Fibroblast of the aortic adventitia (primary cell): ENCODE measurements around the gene AMN. TPM values are rescaled to one million over a fixed set of nuclear protein-coding genes. Genes with fewer than 3 reads are reported as not detected.

ENCODE experiments used
- DNase-seq: peaks from one replicate; pipeline ENCODE4 v3.0.0-alpha.2; 2010; ENCODE audit warnings: low read depth
- H3K4me3 ChIP-seq: 2 replicates; pipeline ENCODE4 v1.5.1; 2011; ENCODE audit warnings: low read depth, mild to moderate bottlenecking, control low read depth, low read length, moderate library complexity
- CTCF ChIP-seq: IDR thresholded peaks from 2 replicates; pipeline ENCODE4 v1.5.1; 2011; ENCODE audit warnings: mild to moderate bottlenecking, low read length, control low read depth, inconsistent platforms; ENCODE audit not compliant: insufficient read depth
- total RNA-seq: library from RNA; depleted of rRNA; stranded (reverse); fragments of >200 nt; gene quantifications from 2 replicates; pipeline ENCODE4 v1.2.3, GENCODE V29; 2012; ENCODE audit warnings: low replicate concordance

Gene AMN
- total RNA-seq, 1 donor: not detected

GRCh38 chr14:102939820-102940561 lies 17.5 kb downstream of the AMN start:
- H3K4me3 ChIP-seq: no peak overlapping the region
- no peak for TF ChIP-seq CTCF
- no peak for DNase-seq

- TF ChIP-seq CTCF: no peak
- no peak for DNase-seq
- H3K4me3 ChIP-seq: no peak overlapping the region
These were observed 18.4 kb downstream of the AMN start for GRCh38 chr14:102940729-102941362.

GRCh38 chr14:102941419-102942011 lies 19.1 kb downstream of the AMN start:
- no peak overlapping the region for H3K4me3 ChIP-seq
- TF ChIP-seq CTCF: no peak
- no peak for DNase-seq

DNA sequence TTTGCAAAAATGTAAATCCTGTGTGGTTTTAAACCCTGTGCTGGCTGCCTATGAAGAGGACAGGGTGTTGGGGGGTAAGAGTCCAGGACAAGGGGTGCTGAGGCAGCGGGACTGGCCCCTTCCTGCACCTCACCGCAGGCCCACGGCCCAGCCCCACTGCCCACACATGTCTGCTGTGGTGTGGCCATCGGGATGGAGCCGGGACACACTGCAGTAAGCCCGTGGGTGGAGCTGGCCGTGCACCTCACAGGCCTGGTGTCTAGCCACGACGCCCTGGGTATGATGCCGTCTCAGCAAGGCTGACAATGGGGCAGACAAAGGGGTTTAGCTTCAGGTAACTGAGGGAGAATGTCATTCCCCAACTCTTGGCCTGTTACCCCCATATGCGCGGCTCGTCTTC lies 19.6 kb downstream of the AMN start:
- TF ChIP-seq CTCF: no peak
- DNase-seq: no peak
- H3K4me3 ChIP-seq: no peak overlapping the region

- TF ChIP-seq CTCF: no peak
- no peak overlapping the region for H3K4me3 ChIP-seq
- DNase-seq: no peak
These were observed 21.0 kb downstream of the AMN start for GRCh38 chr14:102943454-102943853.

GRCh38 chr14:102943979-102944378 lies 21.5 kb downstream of the AMN start:
- no peak for TF ChIP-seq CTCF
- H3K4me3 ChIP-seq: no peak overlapping the region
- no peak for DNase-seq
